B cell (primary cell): ENCODE results near the gene MRTFA. TPM values are rescaled to one million over a fixed set of nuclear protein-coding genes. Genes with fewer than 3 reads are reported as not detected.

Source experiments
- ATAC-seq: fragments of 200-7000 bp; cut with Tn5 transposase; one replicate; pipeline ENCODE4 v1.10.0; 2021; ENCODE audit warnings: low read depth, mild to moderate bottlenecking, moderate number of reproducible peaks, moderate library complexity
- CTCF ChIA-PET: fragments of 350-600 bp; sonication (Branson Sonifier 250); formaldehyde crosslinking; loops from one replicate; lab custom pipeline; 2021; ENCODE audit warnings: antibody characterized with exemption, inconsistent platforms; lab: Charles Lee
- POLR2A ChIA-PET: fragments of 350-600 bp; sonication (Branson Sonifier 250); formaldehyde crosslinking; loops from one replicate; lab custom pipeline; 2021; ENCODE audit warnings: antibody characterized with exemption; lab: Charles Lee
- DNase-seq: peaks from one replicate; pipeline ENCODE4 v3.0.0; 2013
- H2AFZ ChIP-seq: 2 replicates; pipeline ENCODE4 v1.6.1; 2012; ENCODE audit warnings: mild to moderate bottlenecking, low read depth, low read length; ENCODE audit not compliant: insufficient read depth, poor library complexity, severe bottlenecking
- H3K27ac ChIP-seq, 2 donors: 1 replicate in 1 of 2; 2 replicates in 1 of 2; pipeline ENCODE4 v1.5.1; 2012 to 2013; ENCODE audit warnings: low read length in 2 of 2, mild to moderate bottlenecking in 2 of 2, moderate library complexity in 1 of 2
- H3K27me3 ChIP-seq, 4 experiments: fragments of 200-600 bp in 1 of 4; sonication (generic) in 1 of 4; replicated peaks in 1 of 4; 1 replicate in 2 of 4; 2 replicates in 2 of 4; pipeline versions ENCODE4 v1.6.1 to v1.7.0; 2013 to 2016; ENCODE audit warnings: low read length in 3 of 4, mild to moderate bottlenecking in 2 of 4, mixed read lengths in 1 of 4, moderate library complexity in 1 of 4; ENCODE audit not compliant: insufficient read depth in 4 of 4, control insufficient read depth in 3 of 4; ENCODE audit errors: control extremely low read depth in 1 of 4
- H3K36me3 ChIP-seq, 2 experiments: replicated peaks in 1 of 2; 1 replicate in 1 of 2; 2 replicates in 1 of 2; pipeline versions ENCODE4 v1.6.1 to v1.7.1; 2013; ENCODE audit warnings: low read length in 1 of 2; ENCODE audit not compliant: insufficient read depth in 2 of 2, control insufficient read depth in 1 of 2; ENCODE audit errors: control extremely low read depth in 1 of 2, extremely low read depth in 1 of 2
- H3K4me1 ChIP-seq, 2 donors: fragments of 200-600 bp in 1 of 2; sonication (generic) in 1 of 2; 1 replicate in 1 of 2; 2 replicates in 1 of 2; pipeline versions ENCODE4 v1.5.1 to v1.6.1; 2013 to 2017; ENCODE audit warnings: low read length in 2 of 2; ENCODE audit not compliant: control insufficient read depth in 2 of 2, insufficient read depth in 2 of 2
- H3K4me2 ChIP-seq: replicated peaks from 2 replicates; pipeline ENCODE3; 2012; ENCODE audit warnings: mild to moderate bottlenecking, low read depth, low read length; ENCODE audit not compliant: poor library complexity, severe bottlenecking
- H3K4me3 ChIP-seq, 5 experiments: fragments of 200-600 bp in 1 of 5; sonication (generic) in 1 of 5; 1 replicate in 3 of 5; 2 replicates in 2 of 5; pipeline versions ENCODE4 v1.5.1 to v1.7.0; 2011 to 2016; ENCODE audit warnings: low read length in 4 of 5, mild to moderate bottlenecking in 4 of 5, low read depth in 2 of 5, control low read depth in 1 of 5, moderate library complexity in 1 of 5; ENCODE audit not compliant: insufficient read depth in 1 of 5; ENCODE audit errors: control extremely low read depth in 1 of 5, extremely low read depth in 1 of 5
- H3K79me2 ChIP-seq: fragments of 200-600 bp; sonication (generic); one replicate; pipeline ENCODE4 v1.6.0; 2016; ENCODE audit warnings: low read length; ENCODE audit not compliant: control insufficient read depth, insufficient read depth
- H3K9ac ChIP-seq: fragments of 200-600 bp; sonication (generic); 2 replicates; pipeline ENCODE4 v1.6.1; 2017; ENCODE audit warnings: mild to moderate bottlenecking, low read length, moderate library complexity
- H3K9me3 ChIP-seq, 3 donors: one replicate each; pipeline versions ENCODE4 v1.6.1 to v1.7.1; 2013; ENCODE audit warnings: low read length in 2 of 3; ENCODE audit not compliant: control insufficient read depth in 2 of 3, insufficient read depth in 1 of 3; ENCODE audit errors: control extremely low read depth in 1 of 3
- H4K20me1 ChIP-seq: 2 replicates; pipeline ENCODE4 v1.6.0; 2012; ENCODE audit warnings: mild to moderate bottlenecking, low read length; ENCODE audit not compliant: insufficient read depth, control insufficient read depth, poor library complexity, severe bottlenecking
- H3K27ac Mint-ChIP-seq: one replicate; pipeline ENCODE4 v1.8.0; 2021; ENCODE audit warnings: mixed read lengths
- H3K27me3 Mint-ChIP-seq: one replicate; pipeline ENCODE4 v1.8.0; 2021; ENCODE audit warnings: mixed read lengths
- H3K4me1 Mint-ChIP-seq: one replicate; pipeline ENCODE4 v1.8.0; 2021; ENCODE audit warnings: mixed read lengths
- H3K4me3 Mint-ChIP-seq: one replicate; pipeline ENCODE4 v1.8.0; 2021; ENCODE audit warnings: mixed read lengths
- H3K9me3 Mint-ChIP-seq: one replicate; pipeline ENCODE4 v1.8.0; 2022; ENCODE audit warnings: mixed read lengths; ENCODE audit not compliant: insufficient read depth
- EZH2 ChIP-seq: IDR thresholded peaks from 2 replicates; pipeline ENCODE4 v1.6.1; 2012; ENCODE audit warnings: borderline replicate concordance, low read depth, mild to moderate bottlenecking, moderate library complexity, low read length; ENCODE audit not compliant: insufficient read depth, poor library complexity, severe bottlenecking
- WGBS: methylation state at CpG from one replicate; pipeline ENCODE4 v1.1.5; 2013; ENCODE audit warnings: missing lambda C conversion rate; ENCODE audit not compliant: insufficient coverage; 5-methylcytosine and 5-hydroxymethylcytosine counted together
- intact Hi-C: fragments of 100-400 bp; cut with micrococcal nuclease; formaldehyde crosslinking; loops from one replicate; pipeline ENCODE4 v1.10.0; 2022
- polyA plus RNA-seq: library from polyadenylated mRNA; depleted of rRNA; stranded (reverse); fragments of >200 nt; gene quantifications from 2 replicates; pipeline ENCODE4 v1.2.3, GENCODE V29; 2012
- total RNA-seq, 2 donors: library from RNA; stranded (reverse); fragments of 120-200 nt in 1 of 2; gene quantifications; 1 replicate in 1 of 2; 2 replicates in 1 of 2; pipeline versions ENCODE4 v1.2.3 to v1.2.4, GENCODE V29; 2013 to 2022
- TF ChIP-seq, protein P1 (sequence below): fragments of 200-600 bp; IDR thresholded peaks from one replicate; pipeline ENCODE4 v1.8.0; 2022; ENCODE audit warnings: antibody characterized with exemption, mild to moderate bottlenecking

The MRTFA gene
- total and polyA plus RNA-seq, 2 donors (not counting 1 experiment from before 2014, with no cell fraction given): 28.9 to 82.6 TPM

GRCh38 chr22:40394607-40395006 is 241.9 kb downstream of the MRTFA start:
- Histone ChIP-seq H3K36me3 (peaks cover 3 to 9% of the 10 kb centered on the region in 2 experiments), H3K27ac (peak overlapping the region in 1 of 2 donors; percentile 56), H3K4me2 (peak overlapping the region; percentile 52), H3K9ac (no peak overlapping the region), H4K20me1 (no peaks in the 10 kb centered on the region), H3K27me3 (no peaks in the 10 kb centered on the region), H3K4me3 (no peak overlapping the region), H3K9me3 (no peaks in the 10 kb centered on the region), H2AFZ (no peak overlapping the region), H3K79me2 (peaks cover 88% of the 10 kb centered on the region), H3K4me1 (peaks cover 63 to 69% of the 10 kb centered on the region in 2 donors)
- Mint-ChIP-seq H3K4me3 (peak overlapping the region; percentile 38), H3K27me3 (no peaks in the 10 kb centered on the region), H3K9me3 (no peaks in the 10 kb centered on the region), H3K27ac (peak overlapping the region; percentile 70), H3K4me1 (peaks cover 74% of the 10 kb centered on the region)
- 0% methylated on average over 1 of the region's 3 CpGs for WGBS
- DNase-seq (no peak), ATAC-seq (no peak)
- intact Hi-C loops: no loop called here
- TF ChIP-seq EZH2: no peak
- TF ChIP-seq, protein P1, sequence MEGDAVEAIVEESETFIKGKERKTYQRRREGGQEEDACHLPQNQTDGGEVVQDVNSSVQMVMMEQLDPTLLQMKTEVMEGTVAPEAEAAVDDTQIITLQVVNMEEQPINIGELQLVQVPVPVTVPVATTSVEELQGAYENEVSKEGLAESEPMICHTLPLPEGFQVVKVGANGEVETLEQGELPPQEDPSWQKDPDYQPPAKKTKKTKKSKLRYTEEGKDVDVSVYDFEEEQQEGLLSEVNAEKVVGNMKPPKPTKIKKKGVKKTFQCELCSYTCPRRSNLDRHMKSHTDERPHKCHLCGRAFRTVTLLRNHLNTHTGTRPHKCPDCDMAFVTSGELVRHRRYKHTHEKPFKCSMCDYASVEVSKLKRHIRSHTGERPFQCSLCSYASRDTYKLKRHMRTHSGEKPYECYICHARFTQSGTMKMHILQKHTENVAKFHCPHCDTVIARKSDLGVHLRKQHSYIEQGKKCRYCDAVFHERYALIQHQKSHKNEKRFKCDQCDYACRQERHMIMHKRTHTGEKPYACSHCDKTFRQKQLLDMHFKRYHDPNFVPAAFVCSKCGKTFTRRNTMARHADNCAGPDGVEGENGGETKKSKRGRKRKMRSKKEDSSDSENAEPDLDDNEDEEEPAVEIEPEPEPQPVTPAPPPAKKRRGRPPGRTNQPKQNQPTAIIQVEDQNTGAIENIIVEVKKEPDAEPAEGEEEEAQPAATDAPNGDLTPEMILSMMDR: no peak
- ChIA-PET POLR2A (interaction anchor here (0.7 kb wide), 1 partner anchor 186 kb away, joined by 3 read pairs; no protein-coding TSS in a partner anchor), CTCF (interaction anchor here (0.7 to 0.9 kb wide), 2 partner anchors 9 to 41 kb away, joined by 3 to 4 read pairs; no protein-coding TSS in a partner anchor)

GRCh38 chr22:40392618-40393017 is 243.9 kb downstream of the MRTFA start:
- Histone ChIP-seq H3K27ac (peak overlapping the region in 1 of 2 donors; percentile 18), H3K9ac (no peak overlapping the region), H2AFZ (no peak overlapping the region), H4K20me1 (no peaks in the 10 kb centered on the region), H3K4me3 (no peak overlapping the region), H3K27me3 (no peaks in the 10 kb centered on the region), H3K4me2 (no peak overlapping the region), H3K79me2 (peaks cover 86% of the 10 kb centered on the region), H3K36me3 (peaks cover 3 to 9% of the 10 kb centered on the region in 2 experiments), H3K9me3 (no peaks in the 10 kb centered on the region), H3K4me1 (peaks cover 55 to 57% of the 10 kb centered on the region in 2 donors)
- Mint-ChIP-seq H3K9me3 (no peaks in the 10 kb centered on the region), H3K4me3 (no peak overlapping the region), H3K27me3 (no peaks in the 10 kb centered on the region), H3K4me1 (peaks cover 70% of the 10 kb centered on the region), H3K27ac (peak overlapping the region; percentile 54)
- no peak for ATAC-seq
- DNase-seq: no peak
- WGBS: 100% methylated on average over 1 of the region's 2 CpGs
- intact Hi-C loops: no loop called here
- POLR2A ChIA-PET: interaction anchor here (0.6 kb wide), 1 partner anchor 803 kb away, joined by 7 read pairs; no protein-coding TSS in a partner anchor
- TF ChIP-seq EZH2: no peak
- TF ChIP-seq, protein P1: no peak
- CTCF ChIA-PET: interaction anchor here (1.2 kb wide), 1 partner anchor 132 kb away, joined by 3 read pairs; no protein-coding TSS in a partner anchor
